HG03439 (cell line): ENCODE data around the gene ZNF775.

Experiments used
- ATAC-seq: cut with Tn5 transposase; IDR thresholded peaks from one replicate; pipeline ENCODE4 v1.9.1; 2021; ENCODE audit warnings: mild to moderate bottlenecking, moderate library complexity; ENCODE audit not compliant: unreplicated experiment

The ZNF775 gene

DNA sequence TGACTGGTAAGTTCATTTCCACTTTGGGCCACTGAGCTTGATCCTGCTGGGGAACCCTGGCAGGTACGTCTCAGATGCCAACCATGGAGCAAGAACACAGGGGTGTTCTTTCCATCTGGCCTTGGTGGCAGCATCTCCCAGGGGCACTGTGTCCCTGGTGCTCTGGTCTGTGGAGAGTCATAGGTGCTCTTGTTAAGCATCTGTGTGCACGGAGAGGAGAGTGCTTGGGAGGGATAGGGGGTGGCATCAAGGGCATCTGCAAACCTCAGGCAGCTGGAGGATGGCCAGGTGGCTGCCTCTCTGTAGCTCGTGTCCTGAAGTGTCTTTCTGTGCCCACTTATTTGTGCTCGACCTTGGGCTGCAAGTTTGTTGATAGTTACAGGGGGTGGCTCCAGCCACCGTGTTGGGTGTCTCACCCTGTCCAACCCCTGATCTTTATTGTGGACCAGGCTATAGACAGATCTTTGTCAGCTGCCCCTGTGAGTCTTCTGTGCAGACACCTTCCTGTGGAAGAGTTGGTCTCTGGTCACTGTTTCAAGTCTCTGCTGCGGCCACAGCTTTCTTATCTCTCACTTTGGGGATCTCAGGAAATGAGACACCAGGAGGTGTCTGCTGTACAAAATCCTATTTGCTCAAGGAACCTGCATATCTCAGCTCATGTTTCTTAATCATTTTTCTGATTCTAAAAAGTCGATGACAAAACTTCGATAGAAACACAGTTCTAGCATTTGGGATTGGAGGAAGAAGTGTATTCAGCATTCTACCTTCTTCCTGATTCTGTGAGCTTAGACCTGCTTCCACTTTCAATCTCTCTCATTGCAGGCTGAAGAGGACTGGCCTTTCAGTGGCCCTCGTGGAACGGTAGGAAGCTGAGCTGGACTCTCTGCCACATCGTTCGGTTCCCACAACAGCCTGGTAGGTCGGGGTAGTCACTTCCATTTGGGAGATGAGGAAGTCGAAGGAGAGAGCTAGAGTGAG is 54.1 kb downstream of the ZNF775 start:
- ATAC-seq, result no peak

DNA sequence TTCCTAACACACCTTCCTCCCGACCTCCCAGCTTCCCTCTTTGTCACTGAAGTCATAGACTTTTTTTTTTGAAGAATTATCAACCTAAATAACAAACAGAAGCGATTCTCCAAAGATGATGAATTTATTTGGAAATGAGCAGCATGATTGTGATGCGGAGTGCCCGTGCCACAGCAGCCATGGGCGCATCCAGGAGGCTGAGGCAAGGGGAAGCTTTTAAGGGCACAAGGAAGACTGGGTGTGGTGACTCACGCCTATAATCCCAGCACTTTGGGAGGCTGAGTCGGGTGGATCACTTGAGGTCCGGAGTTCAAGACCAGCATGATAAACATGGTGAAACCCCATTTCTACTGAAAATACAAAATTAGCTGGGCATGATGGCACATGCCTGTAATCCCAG is 55.1 kb downstream of the ZNF775 start:
- ATAC-seq, result no peak

DNA sequence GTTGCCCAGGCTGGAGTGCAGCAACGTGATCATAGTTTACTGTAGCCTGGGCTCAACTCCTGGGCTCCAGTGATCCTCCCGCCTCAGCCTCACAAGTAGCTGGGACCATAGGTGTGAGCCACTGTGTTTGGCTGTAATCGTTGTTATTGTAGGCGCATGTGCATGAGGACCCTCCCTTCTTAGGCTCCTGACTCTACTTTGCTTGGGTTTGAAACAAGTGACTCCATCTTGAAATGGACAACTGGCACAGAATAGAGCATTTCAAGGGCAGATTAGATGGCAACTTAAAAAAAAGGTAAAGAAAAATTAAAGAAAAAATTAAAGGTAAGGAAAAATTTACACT is 55.9 kb downstream of the ZNF775 start:
- no peak for ATAC-seq

DNA sequence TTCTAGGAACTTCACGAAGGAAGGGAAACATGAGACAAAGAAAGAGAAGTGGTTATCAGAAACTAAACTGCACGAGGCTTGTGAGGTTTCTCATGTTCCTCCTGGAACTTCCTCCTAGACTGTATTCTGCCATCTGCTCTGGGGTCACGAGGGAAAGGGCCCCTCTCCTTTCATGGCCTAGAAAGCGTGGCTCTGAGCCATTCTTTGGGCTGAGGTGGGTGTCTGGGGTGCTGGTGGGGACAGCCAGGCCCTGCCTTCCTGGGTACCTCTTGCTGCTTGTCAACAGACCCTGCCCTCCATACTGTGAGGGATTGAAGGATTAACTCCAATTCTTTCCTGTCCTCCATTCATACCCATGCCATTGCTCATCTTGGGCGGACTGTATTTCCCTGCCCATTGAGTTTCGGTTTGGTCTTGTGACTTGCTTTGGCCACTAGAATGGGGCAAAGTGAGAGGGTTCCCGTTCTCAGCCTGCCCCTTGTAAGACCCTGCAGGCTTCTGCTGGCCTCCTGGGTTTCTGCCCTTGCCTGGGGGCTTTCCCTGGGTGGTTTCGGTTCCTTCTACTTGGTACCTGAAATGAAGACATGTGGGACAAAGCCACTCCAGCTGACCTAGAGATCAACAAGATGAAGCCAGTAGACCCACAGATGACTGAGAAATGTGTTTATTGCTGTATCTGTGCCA is 56.4 kb downstream of the ZNF775 start:
- ATAC-seq, result peak; percentile 93

DNA sequence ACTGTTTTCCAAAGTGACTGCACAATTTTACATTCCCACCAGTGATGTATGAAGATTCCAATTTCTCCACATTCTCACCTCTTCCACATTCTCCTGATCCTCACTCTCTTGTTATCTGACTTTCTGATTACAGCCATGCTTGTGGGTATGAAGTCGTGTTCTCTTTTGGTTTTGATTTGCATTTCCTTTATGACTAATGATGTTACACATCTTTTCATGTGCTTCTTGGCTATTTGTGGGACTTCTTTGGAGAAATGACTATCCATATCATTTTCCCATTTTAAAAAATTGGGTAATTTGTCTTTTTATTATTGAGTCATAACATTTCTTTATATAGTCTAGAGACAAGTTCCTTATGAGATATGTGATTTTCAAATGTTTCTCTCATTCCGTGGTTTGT is 60.8 kb downstream of the ZNF775 start:
- ATAC-seq, result no peak

DNA sequence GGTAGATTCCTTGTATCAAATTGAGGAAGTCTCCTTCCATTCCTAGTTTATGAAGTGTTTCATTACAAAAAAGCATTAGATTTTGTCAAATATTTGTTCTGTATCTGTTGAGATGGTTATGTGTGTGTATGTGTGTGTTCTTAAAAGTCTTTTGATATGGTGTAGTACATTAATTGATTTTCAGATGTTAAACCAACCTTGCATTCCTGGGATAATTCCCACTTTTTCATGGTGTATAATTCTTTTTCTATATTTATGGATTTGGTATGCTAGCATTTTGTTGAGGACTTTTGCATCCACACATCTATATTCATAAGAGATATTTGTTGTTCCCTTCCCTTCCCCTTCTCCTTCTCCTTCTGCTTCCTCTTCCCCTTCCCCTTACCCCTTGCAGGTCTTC is 62.4 kb downstream of the ZNF775 start:
- no peak for ATAC-seq

- no peak for ATAC-seq
Observed at GRCh38 chr7:150442811-150443210, 63.7 kb downstream of the ZNF775 start.

- ATAC-seq, result no peak
Observed at GRCh38 chr7:150443793-150444540, 64.8 kb downstream of the ZNF775 start.

GRCh38 chr7:150444674-150445365 is 65.7 kb downstream of the ZNF775 start:
- no peak for ATAC-seq

DNA sequence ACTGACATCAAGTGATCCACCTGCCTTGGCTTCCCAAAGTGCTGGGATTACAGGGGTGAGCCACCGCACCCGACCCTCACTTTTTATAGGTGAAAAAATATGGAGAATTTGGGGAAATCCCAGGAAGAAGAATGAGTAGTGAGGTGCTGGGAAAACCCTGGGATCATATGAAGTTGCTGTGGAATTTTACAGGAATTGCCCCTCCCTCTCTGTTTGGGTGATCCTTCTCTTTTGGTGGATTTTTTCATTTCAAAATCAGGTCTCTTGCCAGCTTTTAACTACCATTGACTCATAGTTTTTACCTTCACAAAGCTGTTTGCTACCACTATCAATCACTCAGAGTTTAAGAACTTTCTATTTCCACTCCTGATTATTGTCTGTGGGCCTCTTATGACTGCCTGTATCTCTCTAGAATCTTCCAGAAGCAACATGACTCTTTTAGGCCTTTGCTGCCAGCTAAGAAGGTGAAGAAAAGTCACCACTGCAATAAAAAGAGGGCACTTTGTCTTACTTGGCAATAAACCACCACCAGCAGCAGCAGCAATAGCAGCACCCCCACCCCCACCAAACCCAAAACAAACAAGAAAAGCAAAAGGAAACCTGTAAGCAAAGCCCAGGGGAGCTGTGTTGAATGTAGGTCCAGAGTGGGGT is 67.3 kb downstream of the ZNF775 start:
- ATAC-seq, result no peak
